Loucy (cell line): ENCODE data around the gene SAE1.

ENCODE experiments used
- EZH2phosphoT487 ChIP-seq: fragments of 200-600 bp; IDR thresholded peaks from 2 replicates; pipeline ENCODE4 v1.6.1; 2018; ENCODE audit warnings: antibody characterized with exemption, mild to moderate bottlenecking, moderate library complexity, borderline replicate concordance
- TF ChIP-seq, protein P1 (sequence below): fragments of 200-600 bp; sonication (generic); conservative IDR thresholded peaks from 2 replicates; pipeline ENCODE4 v1.5.1; 2014; ENCODE audit warnings: mild to moderate bottlenecking, antibody characterized with exemption, low read length

DNA sequence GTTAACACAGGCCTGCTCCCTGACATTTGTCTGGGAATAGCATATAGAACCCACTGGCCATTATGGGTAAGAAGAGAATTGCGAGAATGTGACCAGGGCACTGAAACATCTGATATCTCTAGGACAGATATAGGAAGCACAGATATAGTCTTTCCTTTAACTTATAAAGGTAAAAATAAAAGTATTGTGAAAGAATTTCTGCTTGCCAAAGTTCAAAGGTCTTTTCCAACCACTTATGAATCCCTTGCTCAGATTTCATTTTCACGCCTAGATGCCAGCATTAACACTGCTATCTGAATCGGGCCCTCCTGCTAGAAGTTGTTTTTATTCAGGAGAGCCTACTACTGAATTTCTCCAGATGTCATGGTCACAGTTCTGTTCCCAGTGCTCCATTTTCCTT is 72.6 kb downstream of the SAE1 start:
- TF ChIP-seq, protein P1, sequence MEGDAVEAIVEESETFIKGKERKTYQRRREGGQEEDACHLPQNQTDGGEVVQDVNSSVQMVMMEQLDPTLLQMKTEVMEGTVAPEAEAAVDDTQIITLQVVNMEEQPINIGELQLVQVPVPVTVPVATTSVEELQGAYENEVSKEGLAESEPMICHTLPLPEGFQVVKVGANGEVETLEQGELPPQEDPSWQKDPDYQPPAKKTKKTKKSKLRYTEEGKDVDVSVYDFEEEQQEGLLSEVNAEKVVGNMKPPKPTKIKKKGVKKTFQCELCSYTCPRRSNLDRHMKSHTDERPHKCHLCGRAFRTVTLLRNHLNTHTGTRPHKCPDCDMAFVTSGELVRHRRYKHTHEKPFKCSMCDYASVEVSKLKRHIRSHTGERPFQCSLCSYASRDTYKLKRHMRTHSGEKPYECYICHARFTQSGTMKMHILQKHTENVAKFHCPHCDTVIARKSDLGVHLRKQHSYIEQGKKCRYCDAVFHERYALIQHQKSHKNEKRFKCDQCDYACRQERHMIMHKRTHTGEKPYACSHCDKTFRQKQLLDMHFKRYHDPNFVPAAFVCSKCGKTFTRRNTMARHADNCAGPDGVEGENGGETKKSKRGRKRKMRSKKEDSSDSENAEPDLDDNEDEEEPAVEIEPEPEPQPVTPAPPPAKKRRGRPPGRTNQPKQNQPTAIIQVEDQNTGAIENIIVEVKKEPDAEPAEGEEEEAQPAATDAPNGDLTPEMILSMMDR, result no peak
- TF ChIP-seq EZH2phosphoT487, result no peak
